ENCODE measurements around the gene SLC24A3. TPM values are rescaled to one million over a fixed set of nuclear protein-coding genes. Genes with fewer than 3 reads are reported as not detected.

SLC24A3 gene
- total RNA-seq, 3 donors from 2014 or later: 4.9 to 12.3 (median 5.9) TPM

DNA sequence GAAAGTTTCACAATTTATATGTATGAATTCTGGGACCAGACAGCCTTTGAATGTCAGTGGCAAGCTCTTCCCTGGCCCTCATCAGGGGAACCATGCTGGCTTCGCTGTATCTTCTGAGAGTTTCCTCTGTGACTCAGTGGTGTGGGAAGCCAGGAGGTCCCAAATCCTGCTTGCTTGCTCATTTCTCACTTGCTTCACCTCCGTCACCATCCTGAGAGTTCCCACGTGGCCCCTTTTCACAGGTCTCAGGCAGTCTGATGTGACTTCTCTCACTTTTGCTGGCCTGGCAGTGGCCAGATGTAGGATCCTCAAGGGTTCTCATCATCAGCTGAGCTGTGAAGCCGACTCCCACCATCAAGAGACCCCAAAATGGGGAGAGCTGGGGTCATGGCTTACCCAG is 517.2 kb downstream of the SLC24A3 start:
- Histone ChIP-seq H3K27ac (no peak overlapping the region), H3K4me3 (no peak overlapping the region), H3K4me1 (no peaks in the 10 kb centered on the region), H3K9me3 (no peaks in the 10 kb centered on the region), H3K27me3 (no peaks in the 10 kb centered on the region), H3K36me3 (no peaks in the 10 kb centered on the region)
- intact Hi-C loops (cut with DNase I; ENCODE audit: low total_unique reads): no loop called here
- TF ChIP-seq POLR2A (IDR thresholded peaks at IDR 0.05) (no peak), POLR2AphosphoS5 (IDR thresholded peaks at IDR 0.05) (no peak), CTCF (IDR thresholded peaks at IDR 0.05) (no peak)
- no peak for DNase-seq (ENCODE audit: low spot score in 2 of 2)

DNA sequence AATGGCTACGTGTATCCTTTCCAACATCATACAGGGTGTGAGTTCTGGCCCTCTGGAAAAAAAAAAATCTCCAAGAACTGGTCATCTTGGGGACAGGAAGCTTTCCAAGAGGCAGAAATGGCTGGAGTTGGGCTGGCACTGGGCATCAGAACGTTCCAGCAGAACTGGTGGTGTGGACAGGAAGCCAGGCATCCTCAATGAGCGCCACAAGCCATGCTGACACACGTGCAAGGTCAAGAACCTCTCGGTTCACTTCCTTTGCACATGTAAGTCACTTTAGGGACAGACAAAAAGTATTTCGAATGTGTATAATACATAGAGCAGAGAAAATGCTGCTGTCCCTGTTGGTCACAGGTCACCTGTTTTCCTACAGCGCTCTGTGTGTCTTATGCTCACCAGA is 518.3 kb downstream of the SLC24A3 start:
- DNase-seq (ENCODE audit: low spot score in 2 of 2): no peak
- Histone ChIP-seq H3K27me3 (no peaks in the 10 kb centered on the region), H3K4me3 (no peak overlapping the region), H3K27ac (no peak overlapping the region), H3K9me3 (no peaks in the 10 kb centered on the region), H3K4me1 (no peaks in the 10 kb centered on the region), H3K36me3 (no peaks in the 10 kb centered on the region)
- intact Hi-C loops (cut with DNase I; ENCODE audit: low total_unique reads): no loop called here
- TF ChIP-seq POLR2AphosphoS5 (IDR thresholded peaks at IDR 0.05): no peak

DNA sequence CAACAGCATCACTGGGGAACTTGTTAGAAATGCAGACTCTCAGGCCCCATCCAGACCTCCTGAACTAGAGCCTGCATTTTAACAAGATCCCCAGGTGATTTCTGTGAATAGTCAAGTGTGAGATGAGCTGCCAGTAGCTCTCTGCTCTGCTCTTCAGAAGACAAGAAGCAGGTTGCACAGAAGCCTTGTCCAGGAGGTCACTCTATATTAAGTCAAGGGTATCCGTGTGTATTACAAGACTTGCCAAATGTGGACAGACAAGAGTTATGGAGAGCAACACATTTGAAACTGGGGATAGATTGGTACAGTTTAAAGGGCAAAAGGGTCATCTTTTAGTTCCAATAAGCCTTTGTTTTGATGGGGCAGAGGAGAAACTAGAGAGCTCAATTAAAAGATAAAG is 522.4 kb downstream of the SLC24A3 start:
- Histone ChIP-seq H3K27me3 (no peaks in the 10 kb centered on the region), H3K4me1 (no peaks in the 10 kb centered on the region), H3K36me3 (no peaks in the 10 kb centered on the region), H3K4me3 (no peak overlapping the region), H3K27ac (no peak overlapping the region), H3K9me3 (no peaks in the 10 kb centered on the region)
- no peak for TF ChIP-seq POLR2AphosphoS5 (IDR thresholded peaks at IDR 0.05)
- TF ChIP-seq CTCF (IDR thresholded peaks at IDR 0.05): no peak
- TF ChIP-seq POLR2A (IDR thresholded peaks at IDR 0.05): no peak
- intact Hi-C loops (cut with DNase I; ENCODE audit: low total_unique reads): no loop called here
- DNase-seq (ENCODE audit: low spot score in 2 of 2): no peak

- H3K9me3 ChIP-seq: no peaks in the 10 kb centered on the region
- DNase-seq (ENCODE audit: low spot score in 2 of 2): peak; percentile 52 to 67
These were observed 523.0 kb downstream of the SLC24A3 start for GRCh38 chr20:19735446-19735845.

GRCh38 chr20:19737025-19737424 is 524.6 kb downstream of the SLC24A3 start:
- intact Hi-C loops (cut with DNase I; ENCODE audit: low total_unique reads): no loop called here
- Histone ChIP-seq H3K4me1 (no peaks in the 10 kb centered on the region), H3K36me3 (no peaks in the 10 kb centered on the region), H3K4me3 (no peak overlapping the region), H3K27me3 (no peaks in the 10 kb centered on the region), H3K27ac (no peak overlapping the region), H3K9me3 (no peaks in the 10 kb centered on the region)
- no peak for TF ChIP-seq POLR2AphosphoS5 (IDR thresholded peaks at IDR 0.05)
- TF ChIP-seq POLR2A (IDR thresholded peaks at IDR 0.05): no peak
- no peak for TF ChIP-seq CTCF (IDR thresholded peaks at IDR 0.05)
- no peak for DNase-seq (ENCODE audit: low spot score in 2 of 2)

More at GRCh38 chr20:19735446-19735845, 523.0 kb downstream of the SLC24A3 start:
- intact Hi-C loops (cut with DNase I; ENCODE audit: low total_unique reads): no loop called here
- Histone ChIP-seq H3K27ac (peak overlapping the region in 1 of 2 donors; percentile 40), H3K27me3 (no peaks in the 10 kb centered on the region), H3K36me3 (no peaks in the 10 kb centered on the region), H3K4me3 (no peak overlapping the region), H3K4me1 (no peaks in the 10 kb centered on the region)
- TF ChIP-seq CTCF (IDR thresholded peaks at IDR 0.05) (no peak), POLR2A (IDR thresholded peaks at IDR 0.05) (no peak), POLR2AphosphoS5 (IDR thresholded peaks at IDR 0.05) (peak in 1 of 3 donors; percentile 74)

GRCh38 chr20:19738951-19739350 is 526.5 kb downstream of the SLC24A3 start:
- no peak for DNase-seq (ENCODE audit: low spot score in 2 of 2)
- TF ChIP-seq POLR2AphosphoS5 (IDR thresholded peaks at IDR 0.05): no peak
- TF ChIP-seq CTCF (IDR thresholded peaks at IDR 0.05): no peak
- TF ChIP-seq POLR2A (IDR thresholded peaks at IDR 0.05): no peak
- Histone ChIP-seq H3K9me3 (no peaks in the 10 kb centered on the region), H3K4me3 (no peak overlapping the region), H3K27me3 (no peaks in the 10 kb centered on the region), H3K4me1 (no peaks in the 10 kb centered on the region), H3K27ac (no peak overlapping the region), H3K36me3 (no peaks in the 10 kb centered on the region)
- intact Hi-C loops (cut with DNase I; ENCODE audit: low total_unique reads): no loop called here

Measured in breast epithelium (tissue), 4 donors.